K562 (cell line): ENCODE measurements around the gene FUT6. TPM values are rescaled to one million over a fixed set of nuclear protein-coding genes. Genes with fewer than 3 reads are reported as not detected.

Source experiments
- ATAC-seq: fragments of 200-7000 bp; cut with Tn5 transposase; 3 replicates; pipeline ENCODE4 v1.9.1; 2020; ENCODE audit warnings: moderate library complexity
- BruUV-seq: library from RNA; stranded (reverse); fragments of 400-500 nt; replicated peaks from 2 replicates; lab custom pipeline; 2021; lab: Mats Ljungman, UMichigan
- CTCF ChIA-PET: fragments of 300-600 bp; formaldehyde crosslinking; extraction: SDS; loops from one replicate; lab custom pipeline; 2021; ENCODE audit warnings: low intra/inter-chr PET ratio; lab: Yijun Ruan, JAX
- POLR2A ChIA-PET: fragments of 300-600, 350-650 bp; sonication (Branson Sonifier 250); formaldehyde crosslinking; extraction: SDS; loops from one replicate; lab custom pipeline; 2021; ENCODE audit warnings: antibody characterized with exemption, inconsistent platforms; lab: Yijun Ruan, JAX
- DNase-seq, 4 experiments: peaks; one replicate each; pipeline versions ENCODE4 v3.0.0 to v3.0.0-alpha.2; 2011 to 2018; ENCODE audit warnings: low spot score in 3 of 4, mixed read lengths in 3 of 4; ENCODE audit errors: extremely low read depth in 1 of 4
- FAIRE-seq: peaks from 2 replicates; lab custom pipeline; 2011; peaks lifted over from hg19 to GRCh38; lab: Jason Lieb, UNC
- H2AFZ ChIP-seq: 2 replicates; pipeline ENCODE4 v1.6.0; 2011; ENCODE audit warnings: low read depth, low read length, control low read depth, inconsistent platforms
- H3K27ac ChIP-seq: fragments of 200-600 bp; 3 replicates; pipeline ENCODE4 v1.8.0; 2011; ENCODE audit warnings: low read depth, mild to moderate bottlenecking, control low read depth, inconsistent platforms, low read length, moderate library complexity, mixed read lengths; ENCODE audit errors: extremely low read depth
- H3K27me3 ChIP-seq, 2 experiments: fragments of 300-600 bp in 1 of 2; 2 replicates in 1 of 2; 3 replicates in 1 of 2; pipeline versions ENCODE4 v1.6.0 to v1.8.0; 2011; ENCODE audit warnings: inconsistent platforms in 2 of 2, low read length in 2 of 2, mild to moderate bottlenecking in 1 of 2, mixed read lengths in 1 of 2, moderate library complexity in 1 of 2; ENCODE audit not compliant: control insufficient read depth in 2 of 2, insufficient read depth in 2 of 2
- H3K36me3 ChIP-seq: fragments of 300-600 bp; 3 replicates; pipeline ENCODE4 v1.8.0; 2011; ENCODE audit warnings: mild to moderate bottlenecking, low read length, inconsistent platforms; ENCODE audit not compliant: control insufficient read depth, insufficient read depth
- H3K4me1 ChIP-seq, 2 experiments: fragments of 200-600 bp in 1 of 2; replicated peaks in 1 of 2; 2 replicates in 1 of 2; 3 replicates in 1 of 2; pipeline versions ENCODE4 v1.5.1 to v1.8.0; 2011; ENCODE audit warnings: inconsistent platforms in 2 of 2, low read length in 2 of 2, mild to moderate bottlenecking in 1 of 2, mixed read lengths in 1 of 2, moderate library complexity in 1 of 2; ENCODE audit not compliant: control insufficient read depth in 2 of 2, insufficient read depth in 2 of 2
- H3K4me2 ChIP-seq: 2 replicates; pipeline ENCODE4 v1.6.1; 2011; ENCODE audit warnings: low read length, control low read depth, inconsistent platforms, mixed read lengths; ENCODE audit not compliant: insufficient read depth
- H3K4me3 ChIP-seq: fragments of 200-600 bp; sonication (generic), shearing (Covaris generic); 2 replicates; pipeline ENCODE4 v1.5.1; 2016; ENCODE audit warnings: control low read depth, inconsistent platforms
- H3K79me2 ChIP-seq: fragments of 200-600 bp; 3 replicates; pipeline ENCODE4 v1.8.0; 2011; ENCODE audit warnings: low read length, inconsistent platforms; ENCODE audit not compliant: control insufficient read depth, insufficient read depth
- H3K9ac ChIP-seq, 2 experiments: 2 replicates each; pipeline versions ENCODE4 v1.6.0 to v1.6.1; 2011; ENCODE audit warnings: low read depth in 2 of 2, low read length in 2 of 2, control low read depth in 1 of 2, inconsistent platforms in 1 of 2, mild to moderate bottlenecking in 1 of 2, mixed read lengths in 1 of 2; ENCODE audit not compliant: insufficient read depth in 1 of 2
- H3K9me1 ChIP-seq: one replicate; pipeline ENCODE4 v1.6.0; 2011; ENCODE audit warnings: inconsistent platforms, mild to moderate bottlenecking, low read length, moderate library complexity; ENCODE audit not compliant: control insufficient read depth, insufficient read depth
- H3K9me3 ChIP-seq: replicated peaks from 2 replicates; pipeline ENCODE4 v1.5.1; 2011; ENCODE audit warnings: low read depth, low read length, inconsistent platforms; ENCODE audit not compliant: control insufficient read depth, insufficient read depth
- H4K20me1 ChIP-seq: replicated peaks from 2 replicates; pipeline ENCODE4 v1.6.1; 2011; ENCODE audit warnings: low read length, inconsistent platforms, mixed read lengths; ENCODE audit not compliant: control insufficient read depth, insufficient read depth
- ETV6 ChIP-seq, 3 experiments: fragments of 150-350 bp in 1 of 3; sonication (generic) in 1 of 3; formaldehyde crosslinking in 1 of 3; IDR thresholded peaks; 2 replicates each; pipeline versions ENCODE4 v1.6.1 to v1.8.0; 2014 to 2022; ENCODE audit warnings: borderline replicate concordance in 2 of 3, low read depth in 2 of 3, antibody characterized with exemption in 1 of 3, low read length in 1 of 3, mild to moderate bottlenecking in 1 of 3, missing genetic modification reagents in 1 of 3
- FOXJ3 ChIP-seq: sonication (generic); formaldehyde crosslinking; IDR thresholded peaks from 2 replicates; pipeline ENCODE4 v1.4.0; 2020; ENCODE audit warnings: mild to moderate bottlenecking, missing genetic modification reagents
- MYNN ChIP-seq, 2 experiments: sonication (generic); formaldehyde crosslinking in 1 of 2; IDR thresholded peaks; 2 replicates each; pipeline versions ENCODE4 v1.5.0 to v1.6.1; 2016 to 2020; ENCODE audit warnings: antibody characterized with exemption in 1 of 2, missing genetic modification reagents in 1 of 2
- WGBS: fragments of 100-300 bp; shearing (Covaris generic); methylation state at CpG from one replicate; pipeline ENCODE4 v1.1.6; 2016; ENCODE audit warnings: low coverage, mixed read lengths; ENCODE audit not compliant: insufficient coverage; ENCODE audit errors: missing lambda C conversion rate; 5-methylcytosine and 5-hydroxymethylcytosine counted together
- in situ Hi-C: fragments of 300-500 bp; cut with MboI; formaldehyde crosslinking; loops from 4 replicates; pipeline ENCODE4 v1.15.0; 2018; ENCODE audit warnings: inconsistent platforms, mixed read lengths
- intact Hi-C: fragments of 100-400 bp; cut with micrococcal nuclease; formaldehyde crosslinking; loops from 2 replicates; pipeline ENCODE4 v1.14.2; 2022
- polyA plus RNA-seq, 8 experiments: library from polyadenylated mRNA; depleted of rRNA in 4 of 8; stranded (reverse) in 5 of 8; unstranded in 3 of 8; fragments of >200 nt; fragmentation: Nextera tagmentation in 2 of 8; fragmentation: Illumina TruSeq in 1 of 8; extraction: Ambion mirVana in 2 of 8; extraction: Trizol in 1 of 8; gene quantifications; 2 replicates each; pipeline versions ENCODE4 v1.2.1 to v1.2.3, GENCODE V29; 2011 to 2014; ENCODE audit warnings: inconsistent platforms in 1 of 8, missing spikeins in 1 of 8
- total RNA-seq, 7 experiments: library from RNA; depleted of rRNA in 6 of 7; stranded (reverse); fragments of >200 nt in 6 of 7; fragmentation: Illumina TruSeq in 2 of 7; extraction: Trizol in 2 of 7; gene quantifications; 2 replicates each; pipeline versions ENCODE4 v1.2.1 to v1.2.3, GENCODE V29; 2011 to 2021; ENCODE audit warnings: low replicate concordance in 1 of 7
- TF ChIP-seq, protein P1 (sequence below), 2 experiments: IDR thresholded peaks in 1 of 2; conservative IDR thresholded peaks in 1 of 2; 2 replicates each; pipeline ENCODE4 v1.6.1; 2016; ENCODE audit warnings: low read depth in 2 of 2, mild to moderate bottlenecking in 1 of 2, missing compliant biosample characterization in 1 of 2, missing genetic modification characterization in 1 of 2, moderate library complexity in 1 of 2
- TF ChIP-seq, protein P2 (sequence below): fragments of 250-450 bp; sonication (Bioruptor Pico); IDR thresholded peaks from 2 replicates; pipeline ENCODE4 v1.6.1; 2021; ENCODE audit warnings: mild to moderate bottlenecking
- TF ChIP-seq, protein P3 (sequence below): fragments of 450-650 bp; IDR thresholded peaks from 2 replicates; pipeline ENCODE4 v1.6.1; 2014; ENCODE audit warnings: low read depth, mild to moderate bottlenecking, moderate library complexity, borderline replicate concordance

The FUT6 gene
- total and polyA plus RNA-seq, 9 of the 15 experiments (the other 6 are each of a cell fraction or from before 2014, with no cell fraction given), result 0.04 TPM; not detected in 8

DNA sequence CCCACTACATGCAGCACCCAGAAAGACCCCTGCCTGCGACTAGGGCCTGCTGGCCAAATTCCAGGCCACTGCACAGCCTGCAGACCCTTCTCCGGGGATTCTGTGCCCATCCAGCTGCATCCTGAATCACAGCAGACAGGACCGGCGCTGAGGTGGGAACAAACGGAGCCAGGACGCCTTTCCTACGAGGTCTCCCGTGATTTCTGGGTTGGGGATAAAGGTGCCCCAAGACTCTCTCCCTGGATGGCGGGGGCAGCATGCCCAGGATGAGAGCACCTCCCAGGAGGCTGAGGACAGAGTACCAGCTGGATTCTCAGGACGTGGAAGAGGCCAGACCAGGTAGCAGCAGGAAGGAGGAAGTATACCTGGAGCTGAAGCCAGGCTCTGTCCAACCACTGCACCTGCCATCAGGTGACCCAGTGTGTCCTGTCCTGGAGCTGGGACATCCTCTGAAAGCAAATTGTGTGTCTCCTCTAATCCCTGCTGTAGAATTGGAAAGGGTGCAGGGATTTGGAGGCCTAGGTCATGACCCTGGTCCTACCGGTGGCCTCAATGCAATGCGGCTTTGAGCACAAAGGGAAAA, 34.2 kb upstream of the FUT6 start:
- DNase-seq (peak in 1 of 4 experiments; percentile 6), FAIRE-seq (no peak), ATAC-seq (no peak)
- Histone ChIP-seq H3K36me3 (no peaks in the 10 kb centered on the region), H3K79me2 (no peaks in the 10 kb centered on the region), H3K4me3 (no peak overlapping the region), H3K9ac (no peak overlapping the region; a peak in 1 of 4 replicates), H3K27me3 (peaks cover 0 to 18% of the 10 kb centered on the region in 2 experiments; a peak in 2 of 5 replicates), H3K4me2 (no peak overlapping the region), H3K9me1 (no peaks in the 10 kb centered on the region), H3K9me3 (no peaks in the 10 kb centered on the region), H3K4me1 (no peaks in the 10 kb centered on the region; a peak in 1 of 5 replicates), H2AFZ (no peak overlapping the region), H3K27ac (no peak overlapping the region), H4K20me1 (no peaks in the 10 kb centered on the region)
- in situ Hi-C loops, result no loop called here
- 25% methylated on average over 12 of the region's 12 CpGs for WGBS
- POLR2A ChIA-PET, result no interaction called here
- no TSS peak for BruUV-seq
- CTCF ChIA-PET, result no interaction called here
- intact Hi-C loops, result no loop called here
- TF ChIP-seq ETV6 (IDR thresholded peaks at IDR 0.05; ENCODE audit: borderline replicate concordance in 1 of 2, low read depth in 2 of 2, low read length in 1 of 2) (no peak), ETV6 (CRISPR knock-in tag; IDR thresholded peaks at IDR 0.05; ENCODE audit: borderline replicate concordance) (no peak), FOXJ3 (CRISPR knock-in tag) (no peak), MYNN (IDR thresholded peaks at IDR 0.05) (no peak), MYNN (CRISPR knock-in tag; IDR thresholded peaks at IDR 0.05) (no peak)
- TF ChIP-seq, protein P1, sequence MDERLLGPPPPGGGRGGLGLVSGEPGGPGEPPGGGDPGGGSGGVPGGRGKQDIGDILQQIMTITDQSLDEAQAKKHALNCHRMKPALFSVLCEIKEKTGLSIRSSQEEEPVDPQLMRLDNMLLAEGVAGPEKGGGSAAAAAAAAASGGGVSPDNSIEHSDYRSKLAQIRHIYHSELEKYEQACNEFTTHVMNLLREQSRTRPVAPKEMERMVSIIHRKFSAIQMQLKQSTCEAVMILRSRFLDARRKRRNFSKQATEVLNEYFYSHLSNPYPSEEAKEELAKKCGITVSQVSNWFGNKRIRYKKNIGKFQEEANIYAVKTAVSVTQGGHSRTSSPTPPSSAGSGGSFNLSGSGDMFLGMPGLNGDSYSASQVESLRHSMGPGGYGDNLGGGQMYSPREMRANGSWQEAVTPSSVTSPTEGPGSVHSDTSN (CRISPR knock-in tag; IDR thresholded peaks at IDR 0.05; ENCODE audit: low read depth), result no peak
- TF ChIP-seq, protein P1 (tag; conservative IDR thresholded peaks at IDR 0.05; ENCODE audit: low read depth), result no peak
- TF ChIP-seq, protein P2, sequence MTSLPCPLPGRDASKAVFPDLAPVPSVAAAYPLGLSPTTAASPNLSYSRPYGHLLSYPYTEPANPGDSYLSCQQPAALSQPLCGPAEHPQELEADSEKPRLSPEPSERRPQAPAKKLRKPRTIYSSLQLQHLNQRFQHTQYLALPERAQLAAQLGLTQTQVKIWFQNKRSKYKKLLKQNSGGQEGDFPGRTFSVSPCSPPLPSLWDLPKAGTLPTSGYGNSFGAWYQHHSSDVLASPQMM (CRISPR knock-in tag), result no peak
- TF ChIP-seq, protein P3, sequence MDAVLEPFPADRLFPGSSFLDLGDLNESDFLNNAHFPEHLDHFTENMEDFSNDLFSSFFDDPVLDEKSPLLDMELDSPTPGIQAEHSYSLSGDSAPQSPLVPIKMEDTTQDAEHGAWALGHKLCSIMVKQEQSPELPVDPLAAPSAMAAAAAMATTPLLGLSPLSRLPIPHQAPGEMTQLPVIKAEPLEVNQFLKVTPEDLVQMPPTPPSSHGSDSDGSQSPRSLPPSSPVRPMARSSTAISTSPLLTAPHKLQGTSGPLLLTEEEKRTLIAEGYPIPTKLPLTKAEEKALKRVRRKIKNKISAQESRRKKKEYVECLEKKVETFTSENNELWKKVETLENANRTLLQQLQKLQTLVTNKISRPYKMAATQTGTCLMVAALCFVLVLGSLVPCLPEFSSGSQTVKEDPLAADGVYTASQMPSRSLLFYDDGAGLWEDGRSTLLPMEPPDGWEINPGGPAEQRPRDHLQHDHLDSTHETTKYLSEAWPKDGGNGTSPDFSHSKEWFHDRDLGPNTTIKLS, result no peak
